ENCODE results near the gene MACROD1.

MACROD1 gene

GRCh38 chr11:64070314-64070681 is 95.6 kb downstream of the MACROD1 start:
- WGBS (ENCODE audit: insufficient coverage, insufficient read length): no CpG with 5 or more reads among the region's 12 CpGs
- Histone ChIP-seq H3K9me3 (ENCODE audit: control insufficient read depth, insufficient read depth, low read length) (no peaks in the 10 kb centered on the region), H3K27me3 (ENCODE audit: control insufficient read depth, insufficient read depth, low read length) (peaks cover 4% of the 10 kb centered on the region; the same call in 1 of the 2 replicates)

DNA sequence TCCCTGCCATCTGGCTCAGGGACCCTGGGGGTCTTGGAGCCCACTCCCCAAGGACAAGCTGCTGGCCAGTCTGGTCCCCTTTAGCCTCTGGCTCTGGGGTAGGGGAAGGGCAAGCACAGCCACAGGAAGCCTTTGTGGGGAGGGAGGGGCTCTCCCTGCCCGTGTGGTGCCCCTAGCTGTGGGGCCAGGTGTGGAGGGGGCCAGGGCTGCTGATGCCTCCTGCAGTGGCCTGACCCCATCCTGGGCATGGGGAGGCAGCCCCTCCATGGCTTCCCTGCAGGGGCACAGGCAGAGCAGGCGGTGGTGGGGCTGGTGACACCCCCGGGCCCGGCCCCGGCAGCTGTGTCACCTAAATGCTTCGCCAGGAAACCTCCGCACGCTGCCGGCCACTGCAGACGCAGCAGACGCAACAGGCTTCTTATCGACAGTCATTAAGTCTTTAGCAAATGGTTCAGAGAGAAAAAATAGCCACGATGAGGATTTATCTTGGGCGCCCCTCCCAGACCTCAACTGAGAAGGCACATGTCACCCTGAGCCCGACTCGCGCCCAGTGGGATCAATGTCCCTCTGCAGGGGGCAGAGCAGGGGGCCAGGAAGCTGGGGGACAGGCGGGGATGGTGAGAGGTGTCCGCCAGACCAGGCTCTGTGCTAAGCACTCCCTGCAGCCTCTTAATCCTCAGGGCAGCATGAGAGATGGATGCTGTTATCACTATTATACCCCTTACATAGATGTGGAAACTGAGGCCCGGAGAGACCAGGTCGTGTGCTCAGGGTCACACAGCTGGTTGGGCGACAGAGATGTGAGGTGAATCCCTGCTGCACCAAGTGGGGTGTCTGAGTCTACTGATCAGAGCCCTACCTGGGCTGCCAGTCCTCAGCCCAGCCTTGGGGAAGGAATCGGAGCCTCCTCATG is 96.3 kb downstream of the MACROD1 start:
- peaks cover 4% of the 10 kb centered on the region; the same call in 1 of the 2 replicates for H3K4me1 ChIP-seq (ENCODE audit: control insufficient read depth, insufficient read depth, low read length)
- no CpG with 5 or more reads among the region's 23 CpGs for WGBS (ENCODE audit: insufficient coverage, insufficient read length)
- no peak overlapping the region for H3K4me3 ChIP-seq (ENCODE audit: low read length)
- no peaks in the 10 kb centered on the region for H3K36me3 ChIP-seq (ENCODE audit: control insufficient read depth, insufficient read depth, low read length)
- no peak for DNase-seq (ENCODE audit: low read depth, low spot score)
- H3K27me3 ChIP-seq (ENCODE audit: control insufficient read depth, insufficient read depth, low read length): peaks cover 7% of the 10 kb centered on the region
- no peaks in the 10 kb centered on the region for H3K9me3 ChIP-seq (ENCODE audit: control insufficient read depth, insufficient read depth, low read length)
- no peak overlapping the region for H3K27ac ChIP-seq (ENCODE audit: low read length)

More at GRCh38 chr11:64070314-64070681, 95.6 kb downstream of the MACROD1 start:
- no peak overlapping the region for H3K4me3 ChIP-seq (ENCODE audit: low read length)
- no peak overlapping the region for H3K27ac ChIP-seq (ENCODE audit: low read length)
- H3K36me3 ChIP-seq (ENCODE audit: control insufficient read depth, insufficient read depth, low read length): no peaks in the 10 kb centered on the region
- DNase-seq (ENCODE audit: low read depth, low spot score): no peak
- peaks cover 4% of the 10 kb centered on the region; the same call in 1 of the 2 replicates for H3K4me1 ChIP-seq (ENCODE audit: control insufficient read depth, insufficient read depth, low read length)

GRCh38 chr11:64068705-64069400 is 97.1 kb downstream of the MACROD1 start:
- no peak for DNase-seq (ENCODE audit: low read depth, low spot score)
- Histone ChIP-seq H3K27ac (ENCODE audit: low read length) (no peak overlapping the region), H3K4me1 (ENCODE audit: control insufficient read depth, insufficient read depth, low read length) (peaks cover 4% of the 10 kb centered on the region; the same call in 1 of the 2 replicates), H3K4me3 (ENCODE audit: low read length) (no peak overlapping the region), H3K36me3 (ENCODE audit: control insufficient read depth, insufficient read depth, low read length) (no peaks in the 10 kb centered on the region), H3K9me3 (ENCODE audit: control insufficient read depth, insufficient read depth, low read length) (no peaks in the 10 kb centered on the region), H3K27me3 (ENCODE audit: control insufficient read depth, insufficient read depth, low read length) (peaks cover 11% of the 10 kb centered on the region)
- no CpG with 5 or more reads among the region's 20 CpGs for WGBS (ENCODE audit: insufficient coverage, insufficient read length)

GRCh38 chr11:64067230-64067993 is 98.5 kb downstream of the MACROD1 start:
- Histone ChIP-seq H3K9me3 (ENCODE audit: control insufficient read depth, insufficient read depth, low read length) (no peaks in the 10 kb centered on the region), H3K27me3 (ENCODE audit: control insufficient read depth, insufficient read depth, low read length) (peaks cover 23% of the 10 kb centered on the region), H3K27ac (ENCODE audit: low read length) (no peak overlapping the region), H3K4me3 (ENCODE audit: low read length) (no peak overlapping the region), H3K36me3 (ENCODE audit: control insufficient read depth, insufficient read depth, low read length) (no peaks in the 10 kb centered on the region), H3K4me1 (ENCODE audit: control insufficient read depth, insufficient read depth, low read length) (peaks cover 4% of the 10 kb centered on the region; the same call in 1 of the 2 replicates)
- WGBS (ENCODE audit: insufficient coverage, insufficient read length): no CpG with 5 or more reads among the region's 26 CpGs
- DNase-seq (ENCODE audit: low read depth, low spot score): no peak

GRCh38 chr11:64065712-64066111 is 100.2 kb downstream of the MACROD1 start:
- DNase-seq (ENCODE audit: low read depth, low spot score): no peak
- H3K4me1 ChIP-seq (ENCODE audit: control insufficient read depth, insufficient read depth, low read length): peaks cover 5% of the 10 kb centered on the region

DNA sequence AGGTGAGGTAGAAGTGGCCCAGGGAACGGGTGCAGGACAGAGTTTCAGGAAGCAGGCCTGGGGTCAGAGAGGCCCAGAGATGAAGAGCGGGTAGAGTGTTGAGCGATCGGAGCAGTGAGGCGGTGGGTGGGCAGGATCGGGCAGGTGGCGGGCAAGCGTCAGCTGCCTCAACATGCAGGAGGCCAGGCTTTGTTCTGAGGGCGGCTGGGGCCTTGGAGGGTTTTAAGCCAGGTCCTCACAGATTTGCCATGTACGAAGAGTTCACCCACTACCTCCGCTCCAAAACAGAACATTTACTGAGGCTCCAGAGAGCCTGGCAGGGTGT is 100.8 kb downstream of the MACROD1 start:
- no CpG with 5 or more reads among the region's 11 CpGs for WGBS (ENCODE audit: insufficient coverage, insufficient read length)

More at GRCh38 chr11:64065712-64066111, 100.2 kb downstream of the MACROD1 start:
- Histone ChIP-seq H3K4me3 (ENCODE audit: low read length) (no peak overlapping the region), H3K36me3 (ENCODE audit: control insufficient read depth, insufficient read depth, low read length) (no peaks in the 10 kb centered on the region; the same call in 1 of the 2 replicates), H3K9me3 (ENCODE audit: control insufficient read depth, insufficient read depth, low read length) (no peaks in the 10 kb centered on the region), H3K27me3 (ENCODE audit: control insufficient read depth, insufficient read depth, low read length) (peaks cover 28% of the 10 kb centered on the region), H3K27ac (ENCODE audit: low read length) (no peak overlapping the region)
- no CpG with 5 or more reads among the region's 10 CpGs for WGBS (ENCODE audit: insufficient coverage, insufficient read length)

DNA sequence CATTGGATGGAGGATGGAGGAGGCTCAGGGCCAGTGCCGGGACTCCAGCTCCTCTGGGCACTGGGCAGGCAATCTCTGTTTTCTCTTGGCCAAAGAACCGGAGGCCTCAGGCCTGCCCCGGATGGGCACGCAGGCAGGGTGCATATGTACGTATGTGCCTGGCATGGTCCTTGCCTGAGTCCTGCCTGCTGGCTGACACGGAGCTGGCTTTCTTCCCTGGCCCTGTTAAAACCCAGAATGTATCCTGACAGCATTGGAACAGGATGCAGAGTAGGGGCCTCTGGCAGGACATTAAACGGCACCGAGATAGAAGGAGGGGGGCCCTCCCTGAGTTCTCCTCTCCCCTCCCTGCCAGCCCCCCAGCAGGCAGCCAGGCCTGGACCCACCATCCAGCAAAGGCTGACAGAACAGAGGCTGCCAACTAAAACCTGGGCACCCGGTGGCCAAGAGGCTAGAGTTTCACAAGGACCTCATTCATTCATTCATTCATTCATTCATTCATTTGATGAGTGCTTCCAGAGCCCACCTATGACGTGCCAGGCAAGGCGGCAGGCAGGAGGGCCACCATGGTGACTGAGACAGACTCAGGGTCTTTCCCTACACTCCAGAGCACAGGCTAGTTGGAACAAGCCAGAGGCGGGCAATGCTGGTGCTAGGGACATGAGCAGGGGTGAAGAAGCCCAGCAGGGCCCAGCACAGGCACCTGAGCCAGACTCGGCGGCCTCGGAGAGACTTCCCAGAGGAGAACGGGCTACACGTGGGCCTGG is 101.4 kb downstream of the MACROD1 start:
- DNase-seq (ENCODE audit: low read depth, low spot score): no peak
- Histone ChIP-seq H3K27me3 (ENCODE audit: control insufficient read depth, insufficient read depth, low read length) (peaks cover 30% of the 10 kb centered on the region), H3K27ac (ENCODE audit: low read length) (no peak overlapping the region), H3K4me1 (ENCODE audit: control insufficient read depth, insufficient read depth, low read length) (peaks cover 5% of the 10 kb centered on the region), H3K9me3 (ENCODE audit: control insufficient read depth, insufficient read depth, low read length) (no peaks in the 10 kb centered on the region), H3K36me3 (ENCODE audit: control insufficient read depth, insufficient read depth, low read length) (no peaks in the 10 kb centered on the region; the same call in 1 of the 2 replicates), H3K4me3 (ENCODE audit: low read length) (no peak overlapping the region)
- WGBS (ENCODE audit: insufficient coverage, insufficient read length): no CpG with 5 or more reads among the region's 17 CpGs

More for the DNA sequence above, 100.8 kb downstream of the MACROD1 start:
- H3K27ac ChIP-seq (ENCODE audit: low read length): no peak overlapping the region
- H3K9me3 ChIP-seq (ENCODE audit: control insufficient read depth, insufficient read depth, low read length): no peaks in the 10 kb centered on the region
- H3K36me3 ChIP-seq (ENCODE audit: control insufficient read depth, insufficient read depth, low read length): no peaks in the 10 kb centered on the region; the same call in 1 of the 2 replicates
- DNase-seq (ENCODE audit: low read depth, low spot score): no peak
- H3K27me3 ChIP-seq (ENCODE audit: control insufficient read depth, insufficient read depth, low read length): peaks cover 30% of the 10 kb centered on the region
- H3K4me1 ChIP-seq (ENCODE audit: control insufficient read depth, insufficient read depth, low read length): peaks cover 5% of the 10 kb centered on the region
- no peak overlapping the region for H3K4me3 ChIP-seq (ENCODE audit: low read length)

GRCh38 chr11:64063777-64064176 is 102.1 kb downstream of the MACROD1 start:
- no peak overlapping the region for H3K27ac ChIP-seq (ENCODE audit: low read length)
- no peaks in the 10 kb centered on the region; the same call in 1 of the 2 replicates for H3K36me3 ChIP-seq (ENCODE audit: control insufficient read depth, insufficient read depth, low read length)
- peaks cover 4% of the 10 kb centered on the region for H3K4me1 ChIP-seq (ENCODE audit: control insufficient read depth, insufficient read depth, low read length)
- whole genome bisulfite sequencing (ENCODE audit: insufficient coverage, insufficient read length): no CpG with 5 or more reads among the region's 13 CpGs
- DNase-seq (ENCODE audit: low read depth, low spot score): no peak
- H3K9me3 ChIP-seq (ENCODE audit: control insufficient read depth, insufficient read depth, low read length): no peaks in the 10 kb centered on the region
- peaks cover 33% of the 10 kb centered on the region for H3K27me3 ChIP-seq (ENCODE audit: control insufficient read depth, insufficient read depth, low read length)
- H3K4me3 ChIP-seq (ENCODE audit: low read length): no peak overlapping the region

- H3K27ac ChIP-seq (ENCODE audit: low read length): no peak overlapping the region
- no peak for DNase-seq (ENCODE audit: low read depth, low spot score)
- no peaks in the 10 kb centered on the region for H3K9me3 ChIP-seq (ENCODE audit: control insufficient read depth, insufficient read depth, low read length)
- no peaks in the 10 kb centered on the region; the same call in 1 of the 2 replicates for H3K36me3 ChIP-seq (ENCODE audit: control insufficient read depth, insufficient read depth, low read length)
- peaks cover 36% of the 10 kb centered on the region for H3K27me3 ChIP-seq (ENCODE audit: control insufficient read depth, insufficient read depth, low read length)
- H3K4me3 ChIP-seq (ENCODE audit: low read length): no peak overlapping the region
- no CpG with 5 or more reads among the region's 16 CpGs for WGBS (ENCODE audit: insufficient coverage, insufficient read length)
- H3K4me1 ChIP-seq (ENCODE audit: control insufficient read depth, insufficient read depth, low read length): peaks cover 2% of the 10 kb centered on the region
These were observed 103.5 kb downstream of the MACROD1 start for GRCh38 chr11:64062185-64063039.
